ENCODE measurements around the gene AFF1. TPM values are rescaled to one million over a fixed set of nuclear protein-coding genes. Genes with fewer than 3 reads are reported as not detected.
"Not testable (repeated sequence)": the region's sequence is repeated elsewhere in the genome, so short reads cannot be mapped to it uniquely, and the experiment has no call there.

Gene AFF1
- polyA plus RNA-seq, 3 donors, result 40.1 to 57.9 (median 51.0) TPM

DNA sequence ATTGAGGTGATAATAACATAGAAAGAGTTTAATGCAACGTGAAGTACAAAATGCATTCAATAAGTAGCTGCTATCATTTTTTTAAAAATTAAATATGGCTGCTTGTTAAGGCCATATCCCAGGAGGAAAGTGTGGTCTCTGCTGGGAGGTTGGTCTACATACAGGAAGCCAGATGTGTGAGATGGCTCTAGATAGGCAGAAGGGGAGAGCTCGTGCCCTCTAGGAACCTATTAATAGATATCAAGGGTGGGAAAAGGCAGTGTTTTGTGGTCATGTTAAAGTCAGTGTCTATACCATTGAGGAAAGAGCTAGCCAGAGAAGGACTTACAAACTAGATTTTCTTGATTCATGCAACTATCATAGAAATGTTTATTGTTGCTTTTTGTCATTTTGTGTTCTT is 145.2 kb downstream of the AFF1 start:
- DNase-seq, result no peak

DNA sequence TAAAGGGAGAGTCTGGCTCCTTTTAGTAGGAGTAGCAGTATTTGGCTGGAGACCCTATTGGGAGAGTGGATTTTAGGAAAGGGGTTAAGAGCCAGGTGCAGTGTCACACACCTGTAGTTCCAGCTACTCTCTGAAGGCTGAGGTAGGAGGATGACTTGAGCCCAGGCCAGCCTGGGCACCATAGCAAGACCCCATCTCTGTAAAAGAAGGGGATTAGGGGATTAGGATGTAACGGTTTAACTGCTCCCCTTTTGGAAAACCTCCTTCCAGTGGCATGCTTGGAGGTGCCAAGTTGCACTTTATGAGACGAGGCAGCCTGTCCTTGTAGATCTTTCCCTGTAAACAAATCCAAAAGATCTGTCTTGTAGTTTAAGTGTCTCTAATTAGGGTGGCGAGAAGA is 145.7 kb downstream of the AFF1 start:
- no peak for DNase-seq

DNA sequence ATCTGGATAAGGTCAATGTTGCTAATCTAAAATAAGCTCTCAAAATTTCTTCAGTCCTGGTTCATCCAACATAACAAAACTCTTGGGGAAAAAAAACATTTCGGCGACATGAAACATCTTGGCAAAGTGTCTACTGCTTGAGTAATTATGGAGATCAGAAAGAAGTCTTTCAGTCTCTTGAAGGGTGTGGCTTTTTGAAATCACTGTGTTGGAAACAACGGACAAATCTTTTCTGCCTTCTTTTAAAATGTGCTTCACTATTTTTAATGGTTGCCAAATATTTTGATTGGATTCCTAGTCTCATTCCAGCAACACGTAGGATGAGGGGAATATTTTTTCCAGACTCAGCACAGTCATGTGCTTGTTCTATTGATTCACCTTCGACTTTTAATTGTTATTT is 147.0 kb downstream of the AFF1 start:
- DNase-seq, result no peak

DNA sequence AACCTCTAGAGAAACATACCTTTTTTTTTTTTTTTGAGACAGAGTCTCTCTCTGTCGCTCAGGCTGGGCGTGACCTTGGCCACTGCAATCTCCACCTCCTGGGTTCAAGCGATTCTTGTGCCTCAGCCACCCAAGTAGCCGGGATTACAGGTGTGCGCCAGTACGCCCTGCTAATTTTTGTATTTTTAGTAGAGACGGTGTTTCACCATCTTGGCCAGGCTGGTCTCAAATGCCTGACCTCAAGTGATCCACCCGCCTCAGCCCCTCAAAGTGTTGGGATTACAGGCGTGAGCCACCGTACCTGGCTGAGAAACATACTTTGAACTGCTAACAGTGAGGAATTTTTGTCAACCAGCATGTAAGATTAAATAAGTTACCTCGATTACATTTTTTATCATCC is 150.9 kb downstream of the AFF1 start:
- not testable (repeated sequence) for DNase-seq

DNA sequence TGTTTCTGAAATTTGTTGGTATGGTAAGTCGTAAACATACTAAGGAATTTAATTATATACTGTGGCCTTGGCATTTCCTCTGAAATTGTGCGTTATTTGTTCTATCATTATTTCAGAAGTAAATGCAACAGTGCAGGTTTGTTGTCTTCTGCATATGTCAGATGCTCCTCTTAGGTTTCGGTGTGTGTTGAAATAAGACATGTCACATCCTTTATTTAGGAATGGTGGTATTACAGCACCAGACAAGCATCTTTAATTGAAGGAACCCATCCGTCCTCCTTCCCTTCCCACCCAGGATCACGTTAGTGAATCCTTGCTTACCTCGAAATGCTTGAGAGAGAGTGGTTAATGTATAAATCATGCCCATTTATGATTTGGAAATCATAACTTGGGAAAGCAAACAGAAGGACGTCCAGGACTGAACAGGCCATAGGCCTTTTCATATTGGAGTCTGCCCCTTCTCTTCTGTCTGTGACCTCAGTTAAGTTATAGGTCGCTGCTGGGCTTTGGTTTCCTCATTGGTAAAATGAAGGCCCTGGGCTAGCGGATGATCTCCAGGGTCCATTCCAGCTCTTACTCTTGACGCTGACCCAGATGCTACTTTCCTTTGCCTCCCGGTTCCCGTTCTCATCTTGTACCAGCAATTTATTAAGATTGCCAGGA is 151.5 kb downstream of the AFF1 start:
- no peak for DNase-seq

DNA sequence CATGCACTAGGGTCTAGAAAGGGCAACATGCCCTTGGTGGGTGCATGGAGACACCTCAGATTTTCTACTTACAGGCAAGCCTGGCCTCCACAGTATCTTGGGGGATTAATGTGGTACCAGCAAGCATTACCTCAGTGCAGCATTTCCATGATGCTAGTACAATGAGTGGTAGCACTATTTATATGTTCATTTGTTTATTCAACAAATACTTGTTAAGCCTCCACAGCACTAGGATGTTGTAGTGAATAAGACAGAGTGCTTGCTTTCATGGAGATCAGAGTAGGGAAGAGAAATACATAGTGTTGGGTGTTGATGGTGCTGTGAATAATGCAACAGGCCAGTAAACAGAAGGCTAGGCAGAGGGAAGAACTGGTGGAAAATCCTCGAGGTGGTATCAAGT is 152.2 kb downstream of the AFF1 start:
- no peak for DNase-seq

DNA sequence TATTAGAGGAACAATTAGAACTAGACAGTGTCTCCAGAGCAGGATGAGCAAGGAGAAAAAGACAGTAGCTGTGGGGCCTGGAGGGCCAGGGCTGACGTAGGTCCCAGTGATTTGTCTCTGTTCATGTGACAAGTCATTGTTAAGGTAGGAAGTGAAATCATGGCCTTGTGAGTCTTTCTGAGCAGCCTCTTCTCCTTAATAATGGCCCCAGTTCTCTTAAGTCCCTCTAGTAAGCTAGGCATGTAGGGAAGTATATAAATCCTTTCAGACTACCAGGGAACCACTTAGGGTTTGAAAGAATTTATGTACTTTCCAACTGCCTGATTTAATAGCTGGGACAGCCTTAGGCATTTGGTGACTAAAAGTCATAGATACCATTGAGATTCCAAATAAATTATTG is 152.6 kb downstream of the AFF1 start:
- DNase-seq, result no peak

DNA sequence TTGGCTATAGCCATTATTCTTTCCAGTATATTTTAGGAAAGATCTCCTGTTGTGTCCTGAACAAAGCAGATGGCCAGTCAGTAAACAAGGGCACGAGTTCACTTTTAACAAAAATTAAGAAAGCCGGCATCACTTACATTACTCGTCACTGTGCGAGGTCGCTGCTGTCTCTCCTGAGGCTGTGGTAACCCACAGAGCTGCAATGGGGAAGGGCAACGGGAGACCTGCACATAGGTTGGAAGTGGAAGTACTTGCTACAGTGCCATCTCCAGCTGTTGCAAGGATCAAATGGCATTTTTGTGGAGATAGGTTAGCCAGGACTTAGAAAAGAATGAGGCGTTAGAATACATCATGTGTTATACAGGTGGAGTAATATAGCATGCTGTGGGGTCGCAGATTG is 153.4 kb downstream of the AFF1 start:
- DNase-seq, result no peak

DNA sequence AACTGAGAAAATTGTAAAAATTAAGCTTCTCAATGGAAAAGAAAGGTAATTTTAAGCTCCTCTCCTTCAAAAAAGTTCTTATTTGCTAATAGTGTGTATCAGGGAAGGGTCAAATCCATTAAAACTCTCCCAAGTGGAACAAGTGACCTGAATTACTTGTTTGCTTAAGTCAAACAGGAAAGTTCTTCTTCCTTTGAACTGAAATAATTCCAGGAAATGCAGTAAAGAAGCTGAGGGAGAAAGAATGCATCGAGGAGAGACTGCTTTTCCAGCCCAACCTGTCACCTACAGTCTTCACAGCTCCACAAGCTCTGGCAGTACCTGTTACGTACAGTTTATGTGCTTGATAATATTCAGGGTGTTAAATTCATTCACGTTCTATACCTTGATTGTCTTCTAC is 154.6 kb downstream of the AFF1 start:
- peak; percentile 76 for DNase-seq

DNA sequence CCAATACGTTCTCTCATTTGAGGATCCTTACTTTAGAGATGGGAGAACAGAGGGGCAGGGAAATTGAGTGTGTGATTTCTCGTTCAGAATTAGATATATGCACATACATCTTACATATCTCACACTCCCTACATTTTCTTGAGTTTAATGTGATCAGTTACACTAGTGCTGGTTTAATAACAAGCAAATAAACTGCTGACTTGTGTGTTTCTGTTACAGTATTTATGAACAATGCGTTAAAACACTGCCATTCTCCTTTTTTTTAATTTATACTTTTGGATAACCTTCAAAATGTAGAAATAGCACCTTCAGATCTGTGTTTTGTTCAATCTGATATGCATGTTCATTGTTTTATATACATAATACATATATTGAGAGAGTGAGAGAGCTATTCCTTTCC is 155.5 kb downstream of the AFF1 start:
- DNase-seq, result no peak

DNA sequence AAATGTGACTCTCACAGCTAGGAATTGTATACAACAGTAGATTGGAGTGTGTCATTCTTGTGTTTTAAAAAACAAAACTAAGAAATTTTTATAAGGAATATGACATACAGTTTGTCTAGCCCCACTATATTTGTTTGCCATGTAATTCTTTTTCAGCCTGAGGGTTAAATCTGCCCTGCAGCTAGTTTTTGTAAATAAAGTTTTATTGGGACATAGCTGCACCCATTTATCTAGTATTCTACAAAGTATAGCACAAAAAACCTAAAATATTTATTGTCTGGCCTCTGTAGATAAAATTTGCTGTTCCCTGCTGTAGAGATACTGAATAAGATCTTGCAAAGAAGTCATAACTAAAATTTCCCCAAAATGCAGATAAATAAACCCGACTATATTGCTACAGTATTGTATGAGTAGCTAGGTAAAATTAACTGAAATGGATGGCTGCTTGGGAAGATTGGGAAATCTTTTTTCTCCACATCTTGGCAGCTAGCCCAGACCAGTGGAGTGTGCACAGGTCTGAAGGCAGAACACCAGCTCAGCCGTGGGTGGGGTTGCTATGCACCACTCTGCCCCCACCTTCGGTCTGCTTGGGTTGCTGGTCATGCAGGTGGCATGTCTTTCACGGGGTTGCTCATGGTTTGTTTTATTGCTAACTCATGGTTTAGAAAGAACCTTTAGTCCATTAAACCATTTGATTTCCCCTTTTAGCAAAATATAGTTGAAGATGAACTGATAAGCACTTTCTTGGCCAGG is 157.8 kb downstream of the AFF1 start:
- peak; percentile 79 for DNase-seq

DNA sequence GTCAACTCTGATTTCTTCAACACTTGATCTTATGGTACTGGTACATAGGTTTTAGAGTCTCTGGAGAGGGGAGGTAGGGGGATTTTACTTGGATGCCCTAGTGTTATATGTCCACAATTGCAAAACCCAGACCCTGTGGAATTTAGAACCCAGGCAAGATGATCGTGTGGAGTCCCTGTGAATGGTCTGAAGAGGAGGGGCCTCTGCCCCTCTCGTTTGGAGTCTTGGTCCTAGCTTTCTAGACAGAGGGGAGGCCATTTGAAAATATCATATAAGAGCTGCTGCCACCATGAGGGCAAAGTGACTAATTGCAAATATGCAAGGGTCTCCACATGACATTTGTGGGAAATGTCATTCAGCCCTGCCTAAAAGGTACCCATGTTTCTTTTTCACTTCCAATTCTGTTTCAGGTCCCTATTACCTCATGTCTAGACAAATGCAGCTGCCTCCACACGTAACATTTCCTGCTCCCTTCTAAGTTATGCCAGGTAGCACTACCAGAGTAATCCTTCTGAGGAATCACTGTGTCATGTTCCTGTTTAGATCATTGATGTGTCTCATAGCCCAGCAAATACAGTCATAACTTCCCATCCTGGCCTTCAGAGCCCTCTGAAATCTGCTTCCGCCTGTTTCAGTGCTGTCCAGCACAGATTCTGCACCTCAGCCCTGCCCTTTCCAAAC is 158.8 kb downstream of the AFF1 start:
- DNase-seq, result no peak

DNA sequence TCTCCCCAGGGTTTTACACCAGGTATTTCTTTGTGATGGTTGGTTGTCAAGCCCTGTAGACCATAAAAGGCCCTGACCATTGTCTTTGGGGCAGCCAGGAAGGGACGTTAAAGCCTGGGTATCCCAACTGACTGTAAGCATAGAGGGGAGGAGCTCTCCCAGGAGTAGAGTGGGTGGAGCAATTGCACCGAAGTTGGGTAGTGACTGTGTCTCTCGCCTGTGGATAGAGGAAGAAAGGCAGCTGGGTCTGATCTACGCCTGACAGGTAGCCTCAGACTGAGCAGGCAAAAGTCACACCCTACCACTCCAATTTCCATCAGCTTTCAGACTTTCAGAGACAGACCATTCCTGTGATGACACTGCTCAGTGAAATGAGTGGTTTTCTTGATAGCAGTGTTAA is 162.3 kb downstream of the AFF1 start:
- DNase-seq, result no peak

DNA sequence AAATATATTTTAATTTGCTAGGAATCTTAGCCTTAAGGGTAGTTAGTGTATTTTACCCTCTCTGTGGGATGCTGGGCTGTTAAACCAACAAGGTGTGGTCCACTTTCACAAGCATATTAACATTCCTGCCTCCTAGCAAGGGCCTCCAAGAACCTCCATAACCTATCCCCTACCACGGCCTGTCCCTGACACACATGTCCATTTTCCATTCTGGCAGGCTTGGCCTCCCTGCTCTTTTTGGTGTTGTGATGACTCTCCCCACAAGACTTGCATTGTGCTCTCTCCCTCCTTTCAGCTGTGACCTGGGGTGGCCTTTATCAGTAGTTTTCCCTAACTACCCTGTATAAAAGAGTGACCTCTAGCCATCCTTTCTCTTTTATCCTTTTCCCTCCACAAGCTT is 165.4 kb downstream of the AFF1 start:
- no peak for DNase-seq

DNA sequence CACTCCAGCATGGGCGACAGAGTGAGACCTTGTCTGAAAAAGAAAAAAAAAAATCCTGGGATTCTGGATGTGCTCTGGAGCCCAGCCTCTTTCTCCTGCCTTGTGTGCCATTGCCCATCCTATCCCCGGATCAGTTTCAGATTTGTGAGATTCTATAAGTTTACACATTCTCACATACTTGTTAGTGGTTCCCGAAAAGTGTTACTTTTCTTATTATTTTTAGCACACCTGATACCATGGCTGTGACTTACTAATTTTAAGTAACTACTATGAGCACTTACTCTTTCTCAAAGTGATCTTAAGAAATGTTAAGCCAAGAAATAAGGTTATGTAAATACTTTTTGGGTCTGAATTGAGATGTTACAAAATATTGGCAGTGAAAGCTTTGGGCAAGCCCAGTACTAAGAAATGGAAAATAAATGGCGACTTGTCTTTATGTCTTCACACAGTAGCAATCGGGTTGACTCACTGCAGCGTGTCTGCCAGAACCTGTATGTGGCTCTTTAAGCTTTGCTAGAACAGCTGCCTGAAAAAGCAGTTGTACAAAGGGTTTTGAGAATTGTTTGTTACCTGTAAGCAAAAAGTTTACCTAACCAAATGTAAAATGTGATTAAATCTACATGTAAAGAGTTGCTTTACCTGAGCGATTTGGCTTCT is 166.9 kb downstream of the AFF1 start:
- DNase-seq, result no peak

DNA sequence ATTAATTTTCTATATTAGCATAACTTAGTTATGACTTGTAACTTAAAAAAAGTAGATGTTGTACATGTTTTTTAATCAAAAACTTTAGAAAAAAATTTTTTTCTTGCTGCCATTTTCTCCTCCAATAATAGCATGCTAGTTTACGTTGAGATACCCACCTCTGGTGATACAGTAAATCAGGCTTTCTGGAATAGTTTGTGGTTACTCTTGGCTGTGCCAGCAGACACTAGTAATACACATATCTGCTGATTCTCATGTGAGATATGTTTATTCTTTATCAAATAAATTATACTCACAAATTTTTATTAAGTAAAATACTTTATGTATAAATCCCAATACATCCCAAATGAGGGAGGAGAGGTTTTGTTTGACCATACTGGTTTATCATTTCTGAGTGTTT is 168.3 kb downstream of the AFF1 start:
- no peak for DNase-seq

DNA sequence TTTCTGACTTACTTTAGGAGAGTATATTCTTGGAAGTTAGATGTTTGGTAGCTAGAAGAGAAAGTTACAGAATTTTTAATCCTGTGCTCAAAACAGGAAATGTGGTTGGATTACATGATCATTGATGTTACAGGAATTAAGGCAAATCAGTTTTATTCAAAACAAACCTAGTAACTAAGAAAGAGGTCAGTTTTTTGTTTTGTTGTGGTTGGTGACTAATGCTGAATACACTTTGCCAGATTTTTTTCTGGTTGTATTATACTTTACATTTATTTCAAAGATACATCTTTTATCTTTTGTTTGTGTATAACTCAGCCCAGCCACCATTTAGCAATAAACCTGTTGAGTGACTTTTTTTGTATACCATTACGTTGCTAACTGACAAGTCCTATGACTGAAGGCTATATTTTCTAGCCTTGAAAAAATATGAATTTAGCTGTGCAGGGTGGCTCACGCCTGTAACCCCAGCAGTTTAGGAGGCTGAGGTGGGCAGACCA is 168.9 kb downstream of the AFF1 start:
- DNase-seq, result no peak

DNA sequence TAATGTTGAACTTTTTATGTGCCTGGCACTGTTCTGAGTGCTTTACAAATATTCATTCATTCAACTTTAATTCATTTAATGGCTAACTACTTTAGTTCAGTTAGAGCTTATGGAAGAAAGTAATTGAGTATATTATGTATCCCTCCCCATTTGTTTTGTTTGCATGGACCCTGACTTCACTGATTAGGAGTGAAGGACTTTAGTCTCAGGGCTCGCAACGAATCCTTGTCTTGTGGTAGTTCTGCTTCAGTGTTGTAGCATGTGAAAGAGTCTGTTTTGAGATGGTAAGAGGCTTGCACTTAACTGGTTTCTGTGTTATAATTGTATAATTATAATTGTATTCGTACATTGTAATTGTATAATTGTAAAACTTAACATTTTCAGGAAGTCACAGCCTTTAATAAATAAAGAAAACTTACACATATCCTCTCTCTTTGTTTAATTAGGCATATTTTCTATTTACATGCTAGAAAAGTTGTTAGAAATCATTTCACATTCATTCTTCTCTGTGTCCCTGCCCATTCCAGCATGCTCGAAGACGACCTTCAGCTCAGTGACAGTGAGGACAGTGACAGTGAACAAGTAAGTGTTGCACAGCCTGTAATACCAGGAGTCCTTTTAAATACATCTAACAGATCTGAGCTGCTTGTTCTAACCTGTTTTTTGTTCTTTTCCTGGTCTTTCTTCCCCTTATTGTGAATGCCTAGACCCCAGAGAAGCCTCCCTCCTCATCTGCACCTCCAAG is 170.5 kb downstream of the AFF1 start:
- DNase-seq, result no peak

DNA sequence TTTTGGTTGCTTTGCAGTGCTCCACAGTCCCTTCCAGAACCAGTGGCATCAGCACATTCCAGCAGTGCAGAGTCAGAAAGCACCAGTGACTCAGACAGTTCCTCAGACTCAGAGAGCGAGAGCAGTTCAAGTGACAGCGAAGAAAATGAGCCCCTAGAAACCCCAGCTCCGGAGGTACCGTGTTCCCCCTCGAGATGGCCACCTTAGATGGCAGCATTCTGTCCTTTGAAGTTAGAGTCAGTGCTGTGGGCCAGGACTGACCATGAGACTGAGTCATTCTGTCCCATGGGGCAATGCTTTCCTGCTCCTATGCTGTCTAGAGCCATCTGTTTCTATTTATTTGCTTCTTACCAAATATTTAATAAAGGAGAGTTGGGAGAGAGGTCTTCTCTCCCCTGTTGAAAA is 173.3 kb downstream of the AFF1 start:
- no peak for DNase-seq

DNA sequence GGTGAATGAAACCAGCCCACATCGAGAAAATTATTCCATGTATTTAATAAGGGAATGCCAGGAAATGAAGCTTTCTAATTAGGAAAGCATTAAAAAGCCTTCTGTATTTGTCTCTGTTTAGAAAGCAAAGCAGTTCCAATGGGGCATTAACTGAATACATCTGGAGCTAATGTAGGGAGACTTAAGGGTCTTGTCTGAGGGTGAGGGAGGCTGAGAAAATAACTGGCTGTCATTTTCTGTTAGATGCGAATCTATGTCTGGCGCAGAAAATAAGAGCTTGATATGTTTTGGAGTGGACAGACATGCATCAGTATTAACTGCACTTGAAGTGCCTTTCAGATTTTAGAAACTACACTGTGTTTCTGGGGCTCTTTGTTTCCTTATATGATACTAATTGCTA is 174.3 kb downstream of the AFF1 start:
- DNase-seq, result no peak

DNA sequence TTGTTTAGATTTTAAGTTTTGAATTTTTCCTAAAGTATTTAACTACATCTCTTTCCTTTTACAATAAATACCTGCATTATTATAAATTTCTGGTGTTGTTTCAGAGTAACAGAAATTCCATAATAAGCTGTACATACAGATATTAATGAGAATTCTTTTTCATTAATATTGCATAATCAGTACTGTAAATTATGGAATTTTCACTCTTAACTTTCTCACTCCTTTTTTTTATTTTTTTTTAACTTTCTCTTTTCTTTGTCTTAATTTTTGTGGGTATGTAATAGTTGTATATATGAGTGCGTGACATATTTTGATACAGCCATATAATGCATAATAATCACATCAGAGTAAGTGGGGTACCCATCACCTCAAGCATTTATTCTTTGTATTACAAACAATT is 175.1 kb downstream of the AFF1 start:
- no peak for DNase-seq

DNA sequence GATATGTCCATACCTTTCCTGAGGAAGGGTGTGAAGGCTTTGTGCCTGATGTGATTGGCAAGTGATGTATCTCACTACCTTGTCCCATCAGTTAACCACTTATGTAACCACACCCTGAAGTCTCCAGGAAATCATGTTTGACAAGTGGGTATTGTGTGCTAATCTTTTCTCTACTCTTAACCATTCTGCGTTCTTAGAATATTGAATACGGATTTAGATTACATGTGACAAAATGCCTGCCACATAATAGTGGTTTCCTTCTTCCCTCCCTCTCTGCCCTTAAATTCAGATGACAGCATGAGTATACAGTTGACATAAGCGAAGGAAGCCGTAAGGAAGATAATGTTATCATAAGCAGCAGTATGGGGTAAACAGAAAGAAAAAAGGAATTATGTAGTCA is 177.3 kb downstream of the AFF1 start:
- DNase-seq, result no peak
